K562 treated with DMSO at 1 percent for 24 hours (cell line): ENCODE data around the gene NTS. TPM values are rescaled to one million over a fixed set of nuclear protein-coding genes. Genes with fewer than 3 reads are reported as not detected.

Experiments
- total RNA-seq: library from RNA; unstranded; fragments of 300-600 nt; gene quantifications from 2 replicates; pipeline ENCODE4 v1.2.3, GENCODE V29; 2022; ENCODE audit warnings: low read depth; ENCODE audit not compliant: insufficient read depth

The NTS gene, protein sequence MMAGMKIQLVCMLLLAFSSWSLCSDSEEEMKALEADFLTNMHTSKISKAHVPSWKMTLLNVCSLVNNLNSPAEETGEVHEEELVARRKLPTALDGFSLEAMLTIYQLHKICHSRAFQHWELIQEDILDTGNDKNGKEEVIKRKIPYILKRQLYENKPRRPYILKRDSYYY
- total RNA-seq, result not detected in 2 replicates

DNA sequence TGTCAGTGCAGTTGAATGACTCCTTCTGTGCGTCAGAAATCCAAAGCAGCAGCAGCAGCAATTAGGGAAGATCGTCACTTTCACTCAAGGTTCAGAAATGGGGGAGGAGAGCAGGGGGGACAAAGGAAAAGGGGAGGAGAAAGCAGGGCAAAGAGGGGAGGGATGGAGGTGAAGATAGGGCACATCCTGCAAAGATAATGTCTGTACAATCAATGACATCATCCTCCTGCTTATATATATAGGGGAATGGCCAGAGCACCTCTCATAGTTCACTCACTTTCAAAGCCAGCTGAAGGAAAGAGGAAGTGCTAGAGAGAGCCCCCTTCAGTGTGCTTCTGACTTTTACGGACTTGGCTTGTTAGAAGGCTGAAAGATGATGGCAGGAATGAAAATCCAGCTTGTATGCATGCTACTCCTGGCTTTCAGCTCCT, at the start of gene NTS:
NTS (plus strand) TSS at position 265 of the 431 bp plus-strand sequence; CDS start at position 374, 109 bp downstream.

DNA sequence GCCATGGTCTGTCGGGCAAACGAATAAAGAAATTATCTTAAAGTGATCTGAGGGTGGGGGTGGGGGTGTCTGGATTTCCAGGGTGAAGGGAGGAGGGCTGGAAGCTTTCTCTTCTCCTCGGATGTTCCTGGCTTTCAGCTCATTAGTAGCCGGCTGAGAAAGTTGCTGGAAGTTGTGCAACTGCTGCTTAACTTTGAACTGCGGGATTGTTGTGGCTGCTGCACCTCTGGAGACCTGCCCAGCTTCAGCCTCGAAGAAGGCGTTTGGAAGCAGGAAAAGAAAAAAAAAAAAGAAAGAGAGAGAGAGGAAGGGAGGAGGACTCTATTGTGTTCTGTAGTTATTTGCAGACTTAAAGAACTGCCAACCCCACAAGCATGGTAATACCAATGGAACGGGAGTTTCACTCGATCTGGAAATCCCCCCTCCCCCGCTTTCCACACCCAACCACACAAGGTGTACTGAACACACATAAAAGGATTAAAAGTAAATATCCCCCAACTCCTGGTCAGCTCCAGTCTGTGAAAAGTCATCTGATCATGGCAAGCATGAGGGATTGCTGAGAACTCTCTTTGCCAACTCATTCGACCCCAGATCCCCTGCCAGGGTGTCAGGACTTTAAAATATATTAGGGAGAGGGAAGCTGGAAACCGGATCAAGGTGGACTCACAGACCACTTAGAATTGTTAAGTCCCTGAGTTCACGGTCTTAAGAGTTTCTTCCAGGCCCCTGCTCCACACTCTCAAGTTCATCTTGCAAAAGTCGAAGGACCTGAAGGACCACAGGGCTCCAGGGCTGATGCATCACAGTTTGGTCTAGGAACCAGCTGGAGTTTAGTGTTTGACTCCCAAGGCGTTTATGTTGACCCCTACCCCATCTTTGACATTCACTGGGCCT, 37.7 kb upstream of the NTS start, which contains the start of gene RASSF9:
RASSF9 (minus strand) TSS at position 213 of the 894 bp plus-strand sequence; CDS start at position 5, 208 bp downstream.

Other genes with a start within 250 kb of the NTS start
- not detected in 2 replicates for gene RASSF9, start 37.9 kb upstream of the NTS start, total RNA-seq